SK-N-SH treated with all-trans-retinoic acid at 6 μM for 48 hours (cell line): Measurements from ENCODE around the gene RPL37.

Experiments
- PPARA ChIP-seq: fragments of 250-450 bp; sonication (Bioruptor Pico); IDR thresholded peaks from 2 replicates; pipeline ENCODE4 v1.5.0; 2020; ENCODE audit warnings: mild to moderate bottlenecking, borderline replicate concordance
- ZFP30 ChIP-seq: fragments of 450-650 bp; formaldehyde crosslinking; IDR thresholded peaks from 2 replicates; pipeline ENCODE4 v1.5.0; 2022; ENCODE audit warnings: mild to moderate bottlenecking, moderate library complexity
- ZNF8 ChIP-seq: fragments of 450-650 bp; formaldehyde crosslinking; IDR thresholded peaks from 2 replicates; pipeline ENCODE4 v1.5.0; 2020; ENCODE audit warnings: mild to moderate bottlenecking, moderate library complexity
- TF ChIP-seq, protein P1 (sequence below): fragments of 250-450 bp; sonication (Bioruptor Pico); IDR thresholded peaks from 2 replicates; pipeline ENCODE4 v1.8.0; 2020; ENCODE audit warnings: mild to moderate bottlenecking, moderate library complexity, borderline replicate concordance

DNA sequence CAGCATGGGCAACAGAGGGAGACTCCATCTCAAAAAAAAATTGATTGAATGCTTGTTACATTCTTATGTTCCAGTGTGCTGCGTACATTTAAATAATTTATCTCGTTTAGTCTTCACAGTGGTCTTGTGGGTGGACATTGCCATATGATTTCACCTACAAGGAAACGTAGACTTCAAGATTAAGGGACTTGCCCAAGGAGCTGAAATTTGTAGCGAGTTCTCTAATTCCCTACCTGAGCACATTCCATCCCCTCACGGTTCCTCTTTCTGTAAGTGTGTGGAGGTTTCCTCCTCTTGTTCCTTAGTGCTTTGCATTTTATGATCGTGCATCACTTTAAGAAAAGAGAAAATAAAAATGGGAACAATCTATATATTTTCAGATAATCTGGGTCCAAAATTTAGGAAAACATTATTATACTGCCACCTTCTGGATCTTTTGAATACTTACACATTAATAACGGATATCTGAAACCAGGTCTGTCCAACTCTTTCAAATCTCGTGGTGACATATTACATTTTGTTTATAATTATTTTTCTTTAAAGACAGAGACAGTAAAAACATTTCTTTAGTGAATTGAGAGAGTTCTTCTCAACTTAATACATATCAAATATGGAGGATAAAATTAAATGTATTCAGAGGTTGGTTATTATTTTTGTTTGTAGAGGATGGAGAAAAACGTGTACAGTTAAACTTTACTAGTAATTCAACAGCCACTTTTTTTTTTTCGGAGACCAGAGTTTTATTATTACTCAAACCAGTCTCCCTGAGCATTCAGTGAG lies 44.3 kb upstream of the RPL37 start:
- TF ChIP-seq, protein P1, sequence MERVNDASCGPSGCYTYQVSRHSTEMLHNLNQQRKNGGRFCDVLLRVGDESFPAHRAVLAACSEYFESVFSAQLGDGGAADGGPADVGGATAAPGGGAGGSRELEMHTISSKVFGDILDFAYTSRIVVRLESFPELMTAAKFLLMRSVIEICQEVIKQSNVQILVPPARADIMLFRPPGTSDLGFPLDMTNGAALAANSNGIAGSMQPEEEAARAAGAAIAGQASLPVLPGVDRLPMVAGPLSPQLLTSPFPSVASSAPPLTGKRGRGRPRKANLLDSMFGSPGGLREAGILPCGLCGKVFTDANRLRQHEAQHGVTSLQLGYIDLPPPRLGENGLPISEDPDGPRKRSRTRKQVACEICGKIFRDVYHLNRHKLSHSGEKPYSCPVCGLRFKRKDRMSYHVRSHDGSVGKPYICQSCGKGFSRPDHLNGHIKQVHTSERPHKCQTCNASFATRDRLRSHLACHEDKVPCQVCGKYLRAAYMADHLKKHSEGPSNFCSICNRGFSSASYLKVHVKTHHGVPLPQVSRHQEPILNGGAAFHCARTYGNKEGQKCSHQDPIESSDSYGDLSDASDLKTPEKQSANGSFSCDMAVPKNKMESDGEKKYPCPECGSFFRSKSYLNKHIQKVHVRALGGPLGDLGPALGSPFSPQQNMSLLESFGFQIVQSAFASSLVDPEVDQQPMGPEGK = no peak
- no peak for TF ChIP-seq ZNF8
- TF ChIP-seq PPARA = no peak
- no peak for TF ChIP-seq ZFP30 (CRISPR knock-in tag)
